ENCODE results near the gene CLDN12. TPM values are rescaled to one million over a fixed set of nuclear protein-coding genes. Genes with fewer than 3 reads are reported as not detected.

CLDN12 gene
- polyA plus RNA-seq, 1 of the 3 experiments (the other 2 are of a cell fraction) = 65.7 TPM

DNA sequence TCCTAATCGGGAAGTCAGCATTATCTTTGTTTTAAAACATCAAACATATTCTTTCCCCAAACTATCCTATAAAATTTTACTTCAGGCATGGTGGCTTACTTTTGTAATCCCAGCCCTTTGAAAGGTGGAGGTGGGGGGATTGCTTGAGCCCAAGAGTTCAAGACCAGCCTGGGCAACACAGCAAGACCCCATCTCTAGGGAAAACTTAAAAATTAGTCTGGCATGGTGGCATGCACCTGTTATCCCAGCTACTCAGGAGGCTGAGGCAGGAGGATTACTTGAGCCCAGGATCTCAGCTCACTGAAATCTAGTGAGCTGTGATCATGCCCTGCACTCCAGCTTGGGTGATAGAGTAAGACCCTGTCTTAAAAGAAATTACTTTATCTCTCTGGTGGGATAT, 4.9 kb downstream of the CLDN12 start (continued):
- no peak for TF ChIP-seq SMC3 (IDR thresholded peaks at IDR 0.05; ENCODE audit: low read depth, low read length)
- TF ChIP-seq TAF1 (IDR thresholded peaks at IDR 0.05; ENCODE audit: borderline replicate concordance, low read depth, low read length) = no peak

DNA sequence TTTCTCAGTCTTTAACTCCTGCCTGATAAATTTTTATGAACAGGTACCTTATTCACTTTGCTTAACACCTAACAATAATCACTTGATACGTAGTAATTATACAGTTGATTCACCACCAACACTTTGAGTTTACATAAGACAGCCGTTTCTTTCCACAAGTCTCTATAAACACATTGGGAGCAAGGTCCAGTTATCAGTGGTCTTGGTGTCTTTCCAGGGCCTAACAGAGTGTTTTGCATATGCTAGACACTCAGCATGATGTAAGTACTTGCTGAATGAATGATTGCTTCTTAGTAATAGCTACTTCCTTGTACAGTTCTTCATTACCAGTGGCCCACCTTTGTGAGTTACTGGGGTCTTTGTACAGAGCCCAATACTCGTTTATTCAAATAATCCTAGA, 6.4 kb downstream of the CLDN12 start:
- POLR2A ChIA-PET = no interaction called here
- peaks cover 98% of the 10 kb centered on the region for H3K79me2 ChIP-seq (ENCODE audit: insufficient read depth)
- DNase-seq = no peak

More for the DNA sequence above, 6.4 kb downstream of the CLDN12 start:
- no peaks in the 10 kb centered on the region for H4K20me1 ChIP-seq (ENCODE audit: insufficient read depth)
- 88% methylated on average over 3 of the region's 3 CpGs for WGBS (ENCODE audit: low lambda C conversion rate)
- H2AFZ ChIP-seq (ENCODE audit: low read depth) = no peak overlapping the region
- no peaks in the 10 kb centered on the region for H3K27me3 ChIP-seq (ENCODE audit: insufficient read depth)
- no peaks in the 10 kb centered on the region for H3K9me3 ChIP-seq
- no peak overlapping the region for H3K4me2 ChIP-seq
- H3K9ac ChIP-seq = no peak overlapping the region
- peaks cover 5 to 11% of the 10 kb centered on the region in 2 experiments; a peak in 3 of 4 replicates for H3K4me1 ChIP-seq (ENCODE audit: control insufficient read depth in 1 of 2, insufficient read depth in 2 of 2, low read depth in 1 of 2, low read length in 1 of 2)
- no peak for TF ChIP-seq FOXM1 (IDR thresholded peaks at IDR 0.05; ENCODE audit: low read depth)
- TF ChIP-seq, protein P1, sequence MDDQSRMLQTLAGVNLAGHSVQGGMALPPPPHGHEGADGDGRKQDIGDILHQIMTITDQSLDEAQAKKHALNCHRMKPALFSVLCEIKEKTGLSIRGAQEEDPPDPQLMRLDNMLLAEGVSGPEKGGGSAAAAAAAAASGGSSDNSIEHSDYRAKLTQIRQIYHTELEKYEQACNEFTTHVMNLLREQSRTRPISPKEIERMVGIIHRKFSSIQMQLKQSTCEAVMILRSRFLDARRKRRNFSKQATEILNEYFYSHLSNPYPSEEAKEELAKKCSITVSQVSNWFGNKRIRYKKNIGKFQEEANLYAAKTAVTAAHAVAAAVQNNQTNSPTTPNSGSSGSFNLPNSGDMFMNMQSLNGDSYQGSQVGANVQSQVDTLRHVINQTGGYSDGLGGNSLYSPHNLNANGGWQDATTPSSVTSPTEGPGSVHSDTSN (IDR thresholded peaks at IDR 0.05) = no peak
- TF ChIP-seq, protein P2, sequence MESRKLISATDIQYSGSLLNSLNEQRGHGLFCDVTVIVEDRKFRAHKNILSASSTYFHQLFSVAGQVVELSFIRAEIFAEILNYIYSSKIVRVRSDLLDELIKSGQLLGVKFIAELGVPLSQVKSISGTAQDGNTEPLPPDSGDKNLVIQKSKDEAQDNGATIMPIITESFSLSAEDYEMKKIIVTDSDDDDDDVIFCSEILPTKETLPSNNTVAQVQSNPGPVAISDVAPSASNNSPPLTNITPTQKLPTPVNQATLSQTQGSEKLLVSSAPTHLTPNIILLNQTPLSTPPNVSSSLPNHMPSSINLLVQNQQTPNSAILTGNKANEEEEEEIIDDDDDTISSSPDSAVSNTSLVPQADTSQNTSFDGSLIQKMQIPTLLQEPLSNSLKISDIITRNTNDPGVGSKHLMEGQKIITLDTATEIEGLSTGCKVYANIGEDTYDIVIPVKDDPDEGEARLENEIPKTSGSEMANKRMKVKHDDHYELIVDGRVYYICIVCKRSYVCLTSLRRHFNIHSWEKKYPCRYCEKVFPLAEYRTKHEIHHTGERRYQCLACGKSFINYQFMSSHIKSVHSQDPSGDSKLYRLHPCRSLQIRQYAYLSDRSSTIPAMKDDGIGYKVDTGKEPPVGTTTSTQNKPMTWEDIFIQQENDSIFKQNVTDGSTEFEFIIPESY (IDR thresholded peaks at IDR 0.05; ENCODE audit: borderline replicate concordance, low read depth) = no peak
- no peak for TF ChIP-seq EZH2phosphoT487 (IDR thresholded peaks at IDR 0.05; ENCODE audit: borderline replicate concordance, low read depth)
- TF ChIP-seq NFIC (IDR thresholded peaks at IDR 0.05; ENCODE audit: borderline replicate concordance) = no peak
- no peak for TF ChIP-seq TEAD4 (IDR thresholded peaks at IDR 0.05; ENCODE audit: borderline replicate concordance, insufficient read depth)
- TF ChIP-seq, protein P3, sequence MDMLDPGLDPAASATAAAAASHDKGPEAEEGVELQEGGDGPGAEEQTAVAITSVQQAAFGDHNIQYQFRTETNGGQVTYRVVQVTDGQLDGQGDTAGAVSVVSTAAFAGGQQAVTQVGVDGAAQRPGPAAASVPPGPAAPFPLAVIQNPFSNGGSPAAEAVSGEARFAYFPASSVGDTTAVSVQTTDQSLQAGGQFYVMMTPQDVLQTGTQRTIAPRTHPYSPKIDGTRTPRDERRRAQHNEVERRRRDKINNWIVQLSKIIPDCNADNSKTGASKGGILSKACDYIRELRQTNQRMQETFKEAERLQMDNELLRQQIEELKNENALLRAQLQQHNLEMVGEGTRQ (IDR thresholded peaks at IDR 0.05; ENCODE audit: borderline replicate concordance, low read depth, low read length) = no peak
- TF ChIP-seq, protein P4, sequence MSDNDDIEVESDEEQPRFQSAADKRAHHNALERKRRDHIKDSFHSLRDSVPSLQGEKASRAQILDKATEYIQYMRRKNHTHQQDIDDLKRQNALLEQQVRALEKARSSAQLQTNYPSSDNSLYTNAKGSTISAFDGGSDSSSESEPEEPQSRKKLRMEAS (IDR thresholded peaks at IDR 0.05; ENCODE audit: low read depth) = no peak
- TF ChIP-seq, protein P5, sequence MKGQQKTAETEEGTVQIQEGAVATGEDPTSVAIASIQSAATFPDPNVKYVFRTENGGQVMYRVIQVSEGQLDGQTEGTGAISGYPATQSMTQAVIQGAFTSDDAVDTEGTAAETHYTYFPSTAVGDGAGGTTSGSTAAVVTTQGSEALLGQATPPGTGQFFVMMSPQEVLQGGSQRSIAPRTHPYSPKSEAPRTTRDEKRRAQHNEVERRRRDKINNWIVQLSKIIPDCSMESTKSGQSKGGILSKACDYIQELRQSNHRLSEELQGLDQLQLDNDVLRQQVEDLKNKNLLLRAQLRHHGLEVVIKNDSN (IDR thresholded peaks at IDR 0.05; ENCODE audit: borderline replicate concordance, low read depth) = no peak
- no peak for TF ChIP-seq RAD21 (IDR thresholded peaks at IDR 0.05; ENCODE audit: low read length)
- TF ChIP-seq, protein P6, sequence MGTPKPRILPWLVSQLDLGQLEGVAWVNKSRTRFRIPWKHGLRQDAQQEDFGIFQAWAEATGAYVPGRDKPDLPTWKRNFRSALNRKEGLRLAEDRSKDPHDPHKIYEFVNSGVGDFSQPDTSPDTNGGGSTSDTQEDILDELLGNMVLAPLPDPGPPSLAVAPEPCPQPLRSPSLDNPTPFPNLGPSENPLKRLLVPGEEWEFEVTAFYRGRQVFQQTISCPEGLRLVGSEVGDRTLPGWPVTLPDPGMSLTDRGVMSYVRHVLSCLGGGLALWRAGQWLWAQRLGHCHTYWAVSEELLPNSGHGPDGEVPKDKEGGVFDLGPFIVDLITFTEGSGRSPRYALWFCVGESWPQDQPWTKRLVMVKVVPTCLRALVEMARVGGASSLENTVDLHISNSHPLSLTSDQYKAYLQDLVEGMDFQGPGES (IDR thresholded peaks at IDR 0.05; ENCODE audit: low read depth, low read length) = no peak
- TF ChIP-seq ELF1 (IDR thresholded peaks at IDR 0.05) = no peak
- TF ChIP-seq EP300 (IDR thresholded peaks at IDR 0.05; ENCODE audit: borderline replicate concordance in 1 of 2, low read depth in 1 of 2, low read length in 1 of 2) = no peak
- TF ChIP-seq GATA2 (CRISPR knock-in tag; IDR thresholded peaks at IDR 0.05) = no peak
- TF ChIP-seq, protein P7, sequence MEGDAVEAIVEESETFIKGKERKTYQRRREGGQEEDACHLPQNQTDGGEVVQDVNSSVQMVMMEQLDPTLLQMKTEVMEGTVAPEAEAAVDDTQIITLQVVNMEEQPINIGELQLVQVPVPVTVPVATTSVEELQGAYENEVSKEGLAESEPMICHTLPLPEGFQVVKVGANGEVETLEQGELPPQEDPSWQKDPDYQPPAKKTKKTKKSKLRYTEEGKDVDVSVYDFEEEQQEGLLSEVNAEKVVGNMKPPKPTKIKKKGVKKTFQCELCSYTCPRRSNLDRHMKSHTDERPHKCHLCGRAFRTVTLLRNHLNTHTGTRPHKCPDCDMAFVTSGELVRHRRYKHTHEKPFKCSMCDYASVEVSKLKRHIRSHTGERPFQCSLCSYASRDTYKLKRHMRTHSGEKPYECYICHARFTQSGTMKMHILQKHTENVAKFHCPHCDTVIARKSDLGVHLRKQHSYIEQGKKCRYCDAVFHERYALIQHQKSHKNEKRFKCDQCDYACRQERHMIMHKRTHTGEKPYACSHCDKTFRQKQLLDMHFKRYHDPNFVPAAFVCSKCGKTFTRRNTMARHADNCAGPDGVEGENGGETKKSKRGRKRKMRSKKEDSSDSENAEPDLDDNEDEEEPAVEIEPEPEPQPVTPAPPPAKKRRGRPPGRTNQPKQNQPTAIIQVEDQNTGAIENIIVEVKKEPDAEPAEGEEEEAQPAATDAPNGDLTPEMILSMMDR (IDR thresholded peaks at IDR 0.05) = no peak
- TF ChIP-seq JUND (IDR thresholded peaks at IDR 0.05) = no peak
- TF ChIP-seq TCF12 (IDR thresholded peaks at IDR 0.05) = no peak
- no peak for TF ChIP-seq MEF2A (IDR thresholded peaks at IDR 0.05; ENCODE audit: borderline replicate concordance, low read depth)
- no peak for TF ChIP-seq FOSL2 (IDR thresholded peaks at IDR 0.05; ENCODE audit: borderline replicate concordance, low read depth)
- H3K36me3 ChIP-seq (replicated peaks in 1 of 2; ENCODE audit: control insufficient read depth in 1 of 2, insufficient read depth in 2 of 2, low read length in 1 of 2) = peaks cover 77 to 88% of the 10 kb centered on the region in 2 experiments
- no peaks in the 10 kb centered on the region for H3K9me2 ChIP-seq
- CTCF ChIA-PET = interaction anchor here (4.5 kb wide), 1 partner anchor 18 kb away, joined by 26 read pairs; no protein-coding TSS in a partner anchor
- no peak overlapping the region for H3K4me3 ChIP-seq (ENCODE audit: low read depth in 2 of 2, low read length in 1 of 2)
- H3F3A ChIP-seq (replicated peaks; ENCODE audit: insufficient read depth) = peaks cover 14% of the 10 kb centered on the region
- H3K27ac ChIP-seq (ENCODE audit: low read depth in 2 of 2, low read length in 1 of 2) = no peak overlapping the region

Data from SK-N-SH (cell line).